GM12873 (cell line): Measurements from ENCODE around the gene SUFU.

Experiments used
- TF ChIP-seq, protein P1 (sequence below): IDR thresholded peaks from 2 replicates; pipeline ENCODE4 v1.5.1; 2012; ENCODE audit warnings: low read depth, mild to moderate bottlenecking, moderate library complexity, low read length, control low read depth; ENCODE audit not compliant: insufficient read depth; ENCODE audit errors: missing control alignments

SUFU gene

DNA sequence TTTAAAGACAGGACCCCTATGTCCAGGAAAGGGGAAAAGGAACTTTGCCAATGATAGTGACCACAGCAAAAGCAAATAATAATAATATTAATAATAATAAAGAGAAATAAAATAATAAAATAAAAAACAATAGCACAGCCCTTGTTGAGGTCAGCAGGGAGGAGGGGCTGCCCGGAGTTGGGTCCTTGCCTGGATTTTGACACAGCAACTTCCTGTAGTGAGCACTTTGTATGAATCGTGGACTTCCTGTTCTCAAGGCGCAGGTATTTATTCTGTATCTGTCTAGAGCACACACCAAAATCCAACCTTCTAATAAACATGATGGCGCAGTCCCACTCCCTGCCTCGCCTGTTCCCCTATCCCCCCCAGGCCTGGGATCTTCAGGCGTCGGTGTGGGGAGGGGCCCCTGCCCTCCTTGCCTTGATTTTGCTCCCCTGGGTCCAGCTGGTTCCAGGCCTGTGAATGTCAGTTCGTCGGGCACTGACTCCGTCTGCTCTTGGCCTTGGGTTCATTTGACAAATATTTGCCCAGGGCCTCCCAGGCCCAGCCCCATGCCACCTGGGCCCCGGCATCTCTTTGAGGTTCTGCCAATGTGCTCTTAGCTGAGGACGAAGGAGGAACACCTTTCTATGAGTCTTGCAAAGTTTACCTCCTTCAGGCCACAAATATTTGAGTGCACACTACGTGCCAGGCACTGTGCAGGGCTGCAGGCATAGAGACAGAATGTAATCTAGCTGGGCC is 154.4 kb downstream of the SUFU start:
- TF ChIP-seq, protein P1, sequence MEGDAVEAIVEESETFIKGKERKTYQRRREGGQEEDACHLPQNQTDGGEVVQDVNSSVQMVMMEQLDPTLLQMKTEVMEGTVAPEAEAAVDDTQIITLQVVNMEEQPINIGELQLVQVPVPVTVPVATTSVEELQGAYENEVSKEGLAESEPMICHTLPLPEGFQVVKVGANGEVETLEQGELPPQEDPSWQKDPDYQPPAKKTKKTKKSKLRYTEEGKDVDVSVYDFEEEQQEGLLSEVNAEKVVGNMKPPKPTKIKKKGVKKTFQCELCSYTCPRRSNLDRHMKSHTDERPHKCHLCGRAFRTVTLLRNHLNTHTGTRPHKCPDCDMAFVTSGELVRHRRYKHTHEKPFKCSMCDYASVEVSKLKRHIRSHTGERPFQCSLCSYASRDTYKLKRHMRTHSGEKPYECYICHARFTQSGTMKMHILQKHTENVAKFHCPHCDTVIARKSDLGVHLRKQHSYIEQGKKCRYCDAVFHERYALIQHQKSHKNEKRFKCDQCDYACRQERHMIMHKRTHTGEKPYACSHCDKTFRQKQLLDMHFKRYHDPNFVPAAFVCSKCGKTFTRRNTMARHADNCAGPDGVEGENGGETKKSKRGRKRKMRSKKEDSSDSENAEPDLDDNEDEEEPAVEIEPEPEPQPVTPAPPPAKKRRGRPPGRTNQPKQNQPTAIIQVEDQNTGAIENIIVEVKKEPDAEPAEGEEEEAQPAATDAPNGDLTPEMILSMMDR = no peak

DNA sequence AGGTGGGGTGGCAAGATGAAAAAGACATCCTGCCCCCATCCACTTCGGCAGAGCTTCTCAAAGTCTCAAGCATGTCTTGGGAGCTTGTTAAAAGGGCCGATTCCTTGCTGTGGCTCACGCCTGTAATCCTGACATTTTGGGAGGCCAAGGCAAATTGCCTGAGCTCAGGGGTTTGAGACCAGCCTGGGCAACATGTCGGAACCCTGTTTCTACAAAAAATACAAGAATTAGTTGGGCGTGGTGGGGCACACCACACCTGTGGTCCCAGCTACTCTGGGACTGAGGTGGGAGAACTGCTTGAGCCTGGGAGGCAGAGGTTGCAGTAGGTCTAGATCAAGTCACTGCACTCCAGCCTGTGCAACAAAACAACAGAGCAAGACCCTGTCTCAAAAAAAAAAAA is 155.0 kb downstream of the SUFU start:
- TF ChIP-seq, protein P1 = no peak

DNA sequence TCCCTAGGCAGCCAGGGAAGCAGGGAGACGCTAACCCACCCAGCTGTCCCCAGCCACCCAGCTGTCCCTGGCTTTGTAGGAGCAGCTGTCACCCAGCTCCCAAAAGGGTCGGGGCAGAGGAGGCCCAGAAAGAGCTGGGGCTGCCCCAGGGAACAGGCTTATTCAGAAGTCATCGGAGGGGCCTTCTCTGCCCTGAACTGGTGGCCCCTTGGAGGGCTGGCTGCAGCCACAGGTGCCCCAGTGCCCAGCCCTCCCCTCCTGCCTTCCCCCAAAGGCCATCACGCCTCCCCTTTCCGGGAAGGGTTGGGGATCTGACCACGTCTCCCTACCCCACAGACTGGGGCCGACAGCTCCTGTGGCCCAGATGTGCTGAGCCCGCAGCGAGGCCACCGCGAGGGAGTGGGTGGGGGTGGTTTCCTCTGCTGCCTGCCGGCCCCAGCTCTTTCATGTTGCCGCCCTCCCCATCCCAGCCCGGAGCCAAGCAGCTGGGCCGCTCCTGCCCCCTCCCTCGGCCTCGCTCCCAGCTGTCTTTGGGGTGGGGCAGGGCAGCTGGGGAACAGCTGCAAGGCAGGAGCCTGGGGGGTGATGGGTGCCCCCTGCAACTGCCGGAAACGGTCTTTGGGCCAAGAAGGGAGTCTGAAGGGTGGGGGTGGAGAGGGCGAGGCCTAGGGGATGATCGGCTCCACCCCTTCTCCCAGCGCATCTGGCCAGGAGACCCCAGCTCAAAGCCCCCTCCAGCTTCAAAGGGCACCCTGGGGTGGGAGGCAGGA is 157.3 kb downstream of the SUFU start:
- TF ChIP-seq, protein P1 = no peak

DNA sequence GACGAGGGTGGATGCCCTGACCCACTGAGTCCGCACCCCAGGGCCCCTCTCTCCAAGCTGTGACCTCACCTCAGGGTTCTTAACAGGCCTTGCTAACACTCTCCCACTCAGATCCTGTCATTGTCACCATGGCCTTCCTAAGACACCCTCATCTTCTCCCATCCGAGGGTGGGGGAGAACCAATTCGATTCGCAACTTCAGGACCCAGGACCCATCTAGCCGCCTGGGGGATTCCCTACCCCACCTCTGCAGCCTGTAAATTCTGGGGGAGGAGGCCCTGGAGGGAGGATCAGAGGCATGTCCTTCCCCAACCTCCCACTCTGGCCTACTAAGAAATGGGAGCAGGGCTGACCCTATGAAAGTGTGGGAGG is 157.9 kb downstream of the SUFU start:
- TF ChIP-seq, protein P1 = no peak

DNA sequence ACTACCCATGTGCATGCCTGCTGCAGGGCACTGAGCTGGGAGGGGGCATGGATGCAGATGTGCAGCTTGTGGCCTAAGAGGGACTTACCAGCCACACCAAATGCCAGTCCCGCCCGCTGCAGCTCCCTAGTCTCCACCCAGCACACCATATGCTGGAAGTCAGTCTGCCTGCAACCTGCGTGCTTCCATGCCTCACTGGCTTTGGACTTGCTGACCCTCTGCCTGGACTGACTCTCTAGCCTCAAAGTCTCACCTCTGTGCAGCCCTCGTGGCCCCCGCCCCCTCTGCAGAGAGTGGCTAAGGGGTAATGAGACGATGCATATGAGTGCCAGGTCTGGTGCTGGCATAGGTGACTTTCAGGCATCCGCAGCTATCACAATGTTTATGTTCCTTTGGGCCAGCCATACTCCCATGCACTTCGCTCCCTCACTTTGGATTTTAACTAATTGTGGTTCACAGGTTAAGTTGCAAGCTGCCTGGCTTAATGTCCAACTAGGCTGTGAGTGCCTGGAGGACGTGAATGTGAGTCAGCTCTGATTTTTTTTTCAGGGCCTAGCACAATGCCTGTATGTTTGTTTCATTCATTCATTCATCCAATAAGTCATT is 162.2 kb downstream of the SUFU start:
- TF ChIP-seq, protein P1 = no peak

DNA sequence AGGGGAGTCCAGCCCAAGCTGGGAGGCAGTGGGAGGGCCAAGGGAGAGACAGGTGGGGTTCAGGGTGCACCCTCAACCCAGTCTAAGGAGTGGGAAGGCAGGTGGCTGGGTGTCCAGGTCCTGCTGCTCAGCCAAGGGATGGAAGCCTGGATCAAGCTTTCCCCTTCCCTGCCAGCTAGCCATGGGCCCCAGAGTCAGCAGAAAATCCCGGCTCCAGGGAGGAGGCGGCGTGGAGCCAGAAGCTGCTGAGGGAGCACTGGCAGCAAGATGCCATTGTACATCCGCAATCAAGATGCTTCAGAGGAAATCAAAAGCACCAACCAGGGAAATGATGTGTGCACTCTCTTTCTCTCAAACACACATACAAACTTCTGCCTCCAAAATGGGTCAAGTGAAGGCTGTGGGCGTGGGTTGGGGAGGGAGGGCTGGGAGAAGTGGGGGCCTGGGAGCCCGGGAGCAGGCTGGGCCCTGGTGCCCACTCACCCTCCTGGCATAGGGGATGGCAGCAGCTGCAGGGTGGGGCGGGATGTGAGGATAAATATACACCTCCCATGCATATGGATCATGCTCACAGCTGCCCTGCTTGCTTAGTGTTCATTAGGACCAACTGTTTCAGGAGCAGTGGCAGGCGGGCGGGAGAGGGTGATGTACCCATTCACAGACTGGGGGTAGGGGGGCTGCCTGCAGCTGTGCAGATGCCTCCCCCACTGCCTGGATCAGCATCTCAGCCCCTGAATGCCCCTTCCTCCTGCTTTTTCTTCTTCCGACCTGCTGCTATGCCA is 164.7 kb downstream of the SUFU start:
- TF ChIP-seq, protein P1 = no peak
